HepG2 (cell line): Measurements from ENCODE around the gene ZNF513. TPM values are rescaled to one million over a fixed set of nuclear protein-coding genes. Genes with fewer than 3 reads are reported as not detected.

ENCODE experiments used
- ELK4 ChIP-seq: sonication (generic); formaldehyde crosslinking; IDR thresholded peaks from 2 replicates; pipeline ENCODE4 v1.9.0; 2021; ENCODE audit warnings: missing genetic modification reagents, borderline replicate concordance
- HBP1 ChIP-seq: IDR thresholded peaks from 2 replicates; pipeline ENCODE4 v1.6.1; 2016; ENCODE audit warnings: low read depth, control low read depth
- HOXA3 ChIP-seq: sonication (generic); formaldehyde crosslinking; IDR thresholded peaks from 2 replicates; pipeline ENCODE4 v1.5.0; 2020; ENCODE audit warnings: missing genetic modification reagents
- JUN ChIP-seq: sonication (generic); formaldehyde crosslinking; IDR thresholded peaks from 2 replicates; pipeline ENCODE4 v1.4.0; 2020; ENCODE audit warnings: mild to moderate bottlenecking, missing genetic modification reagents
- KDM3A ChIP-seq: IDR thresholded peaks from 2 replicates; pipeline ENCODE4 v1.6.1; 2018; ENCODE audit warnings: low read depth, missing compliant biosample characterization
- NR1H2 ChIP-seq: sonication (generic); formaldehyde crosslinking; IDR thresholded peaks from 2 replicates; pipeline ENCODE4 v1.8.1; 2022; ENCODE audit warnings: low read depth, missing genetic modification reagents, borderline replicate concordance
- POLR2AphosphoS5 ChIP-seq: IDR thresholded peaks from 2 replicates; pipeline ENCODE4 v1.6.1; 2012; ENCODE audit warnings: low read depth, low read length
- PRPF4 ChIP-seq: fragments of 200-400 bp; formaldehyde crosslinking; IDR thresholded peaks from 2 replicates; pipeline ENCODE4 v1.6.1; 2016; ENCODE audit warnings: low read length, low read depth; ENCODE audit not compliant: poor library complexity, severe bottlenecking
- TFDP1 ChIP-seq: IDR thresholded peaks from 2 replicates; pipeline ENCODE4 v1.6.1; 2016; ENCODE audit warnings: missing compliant biosample characterization, missing genetic modification reagents, borderline replicate concordance
- TP53 ChIP-seq: sonication (generic); formaldehyde crosslinking; conservative IDR thresholded peaks from 2 replicates; pipeline ENCODE4 v1.4.0; 2020; ENCODE audit warnings: missing genetic modification reagents
- ZBTB42 ChIP-seq: sonication (generic); formaldehyde crosslinking; IDR thresholded peaks from 2 replicates; pipeline ENCODE4 v1.5.0; 2020; ENCODE audit warnings: mild to moderate bottlenecking, missing genetic modification reagents
- ZBTB44 ChIP-seq: sonication (generic); formaldehyde crosslinking; IDR thresholded peaks from 2 replicates; pipeline ENCODE4 v1.4.0; 2020; ENCODE audit warnings: missing genetic modification reagents
- ZBTB7A ChIP-seq: sonication (generic); formaldehyde crosslinking; IDR thresholded peaks from 2 replicates; pipeline ENCODE4 v1.8.0; 2022; ENCODE audit warnings: mild to moderate bottlenecking, missing genetic modification reagents
- ZFYVE20 ChIP-seq: sonication (generic); formaldehyde crosslinking; IDR thresholded peaks from 2 replicates; pipeline ENCODE4 v1.8.0; 2023; ENCODE audit warnings: low read depth, mild to moderate bottlenecking, moderate library complexity, missing genetic modification reagents, borderline replicate concordance
- ZIK1 ChIP-seq: sonication (generic); formaldehyde crosslinking; IDR thresholded peaks from 2 replicates; pipeline ENCODE4 v1.5.0; 2020; ENCODE audit warnings: mild to moderate bottlenecking, low read depth, missing genetic modification reagents, borderline replicate concordance
- ZNF101 ChIP-seq: sonication (generic); formaldehyde crosslinking; IDR thresholded peaks from 2 replicates; pipeline ENCODE4 v1.4.0; 2020; ENCODE audit warnings: mild to moderate bottlenecking, low read depth, missing genetic modification reagents, borderline replicate concordance
- ZNF430 ChIP-seq: sonication (generic); formaldehyde crosslinking; IDR thresholded peaks from 2 replicates; pipeline ENCODE4 v1.9.0; 2021; ENCODE audit warnings: mild to moderate bottlenecking, missing genetic modification reagents
- ZNF468 ChIP-seq: sonication (generic); formaldehyde crosslinking; IDR thresholded peaks from 2 replicates; pipeline ENCODE4 v1.8.0; 2022; ENCODE audit warnings: mild to moderate bottlenecking, moderate library complexity, missing genetic modification reagents
- ZNF572 ChIP-seq: sonication (generic); formaldehyde crosslinking; IDR thresholded peaks from 2 replicates; pipeline ENCODE4 v1.5.1; 2020; ENCODE audit warnings: mild to moderate bottlenecking, missing genetic modification reagents
- ZNF629 ChIP-seq: sonication (generic); formaldehyde crosslinking; conservative IDR thresholded peaks from 2 replicates; pipeline ENCODE4 v1.5.0; 2020; ENCODE audit warnings: missing genetic modification reagents
- ZNF672 ChIP-seq: sonication (generic); formaldehyde crosslinking; IDR thresholded peaks from 2 replicates; pipeline ENCODE4 v1.8.1; 2022; ENCODE audit warnings: missing genetic modification reagents
- ZNF878 ChIP-seq: sonication (generic); formaldehyde crosslinking; IDR thresholded peaks from 2 replicates; pipeline ENCODE4 v1.8.1; 2023; ENCODE audit warnings: mild to moderate bottlenecking, missing genetic modification reagents, moderate library complexity
- ZSCAN21 ChIP-seq: sonication (generic); formaldehyde crosslinking; IDR thresholded peaks from 2 replicates; pipeline ENCODE4 v1.8.0; 2022; ENCODE audit warnings: mild to moderate bottlenecking, missing genetic modification reagents, moderate library complexity, borderline replicate concordance
- polyA plus RNA-seq, 8 experiments: library from polyadenylated mRNA; depleted of rRNA in 3 of 8; stranded (reverse) in 7 of 8; unstranded in 1 of 8; fragments of >200 nt; fragmentation: Illumina TruSeq in 4 of 8; extraction: Trizol in 4 of 8; gene quantifications; 2 replicates each; pipeline versions ENCODE4 v1.2.1 to v1.2.3, GENCODE V29; 2011 to 2016; ENCODE audit warnings: low read depth in 4 of 8, missing spikeins in 1 of 8, mixed read lengths in 1 of 8; ENCODE audit not compliant: insufficient read depth in 1 of 8
- total RNA-seq, 5 experiments: library from RNA; depleted of rRNA; stranded (reverse); fragments of >200 nt; fragmentation: Illumina TruSeq; extraction: Trizol; gene quantifications; 2 replicates each; pipeline ENCODE4 v1.2.3, GENCODE V29; 2016; ENCODE audit warnings: low read depth in 1 of 5

ZNF513 gene
- total and polyA plus RNA-seq, 2 of the 13 experiments (the other 11 are each of a cell fraction or from before 2014, with no cell fraction given): 4.9 to 6.3 TPM

GRCh38 chr2:27370816-27371620, 9.5 kb downstream of the ZNF513 start (continued):
- no peak for TF ChIP-seq HBP1 (CRISPR knock-in tag)
- 0 out of 2 replicates have a peak, but pooled peaks have one; percentile 1 for TF ChIP-seq TP53
- TF ChIP-seq NR1H2 (CRISPR knock-in tag): peak; percentile 42; the same call in 1 of the 2 replicates
- TF ChIP-seq ZBTB7A (CRISPR knock-in tag): peak; percentile 52; the same call in 1 of the 2 replicates
- TF ChIP-seq ZNF101 (CRISPR knock-in tag): 0 out of 2 replicates have a peak, but pooled peaks have one; percentile 4
- TF ChIP-seq HOXA3 (CRISPR knock-in tag): 0 out of 2 replicates have a peak, but pooled peaks have one; percentile 12
- TF ChIP-seq TFDP1 (CRISPR knock-in tag): peak; percentile 70; the same call in 1 of the 2 replicates
- TF ChIP-seq ZSCAN21 (CRISPR knock-in tag): peak; percentile 16; the same call in 1 of the 2 replicates
- TF ChIP-seq KDM3A (CRISPR knock-in tag): no peak
- TF ChIP-seq ZNF878: no peak
- 0 out of 2 replicates have a peak, but pooled peaks have one; percentile 12 for TF ChIP-seq ZFYVE20 (CRISPR knock-in tag)
- peak; percentile 85; the same call in 1 of the 2 replicates for TF ChIP-seq ZBTB42
- TF ChIP-seq JUN (CRISPR knock-in tag): no peak
- no peak for TF ChIP-seq ZNF672
- TF ChIP-seq ZIK1 (CRISPR knock-in tag): 0 out of 2 replicates have a peak, but pooled peaks have one; percentile 9
- no peak for TF ChIP-seq ZNF629 (CRISPR knock-in tag)
- TF ChIP-seq ZBTB44 (CRISPR knock-in tag): no peak
- 0 out of 2 replicates have a peak, but pooled peaks have one; percentile 2 for TF ChIP-seq ZNF572 (CRISPR knock-in tag)
- 0 out of 2 replicates have a peak, but pooled peaks have one; percentile 27 for TF ChIP-seq ELK4 (CRISPR knock-in tag)
- peak; percentile 94; the same call in 1 of the 2 replicates for TF ChIP-seq ZNF468 (CRISPR knock-in tag)
- no peak for TF ChIP-seq PRPF4
- TF ChIP-seq ZNF430 (CRISPR knock-in tag): peak; percentile 64; the same call in 1 of the 2 replicates
- TF ChIP-seq POLR2AphosphoS5: no peak
